Activated T-helper 1 cell treated with anti-CD3 and anti-CD28 coated beads, Interleukin-12 subunit alpha, Interleukin-12 subunit beta, Interleukin-2, Interleukin-4 antibody, amounts not matched to agents 30 ng/mL and 10 ng/mL and 1 ng/mL, durations not matched to agents 14 hours and 24 hours and 36 hours (primary cell): Measurements from ENCODE around the gene ANK2. TPM values are rescaled to one million over a fixed set of nuclear protein-coding genes. Genes with fewer than 3 reads are reported as not detected.

ENCODE experiments used
- DNase-seq: peaks from one replicate; pipeline ENCODE4 v3.0.0; 2021; ENCODE audit warnings: low spot score
- H3K27ac Mint-ChIP-seq: one replicate; pipeline ENCODE4 v1.8.0; 2021; ENCODE audit warnings: mild to moderate bottlenecking, mixed read lengths
- H3K27me3 Mint-ChIP-seq: one replicate; pipeline ENCODE4 v1.8.0; 2022; ENCODE audit warnings: mild to moderate bottlenecking, moderate library complexity, mixed read lengths; ENCODE audit not compliant: insufficient read depth
- H3K36me3 Mint-ChIP-seq: one replicate; pipeline ENCODE4 v1.8.0; 2021; ENCODE audit warnings: low read depth, mixed read lengths
- H3K4me1 Mint-ChIP-seq: one replicate; pipeline ENCODE4 v1.8.0; 2021; ENCODE audit warnings: low read depth, mixed read lengths
- H3K4me3 Mint-ChIP-seq: one replicate; pipeline ENCODE4 v1.8.0; 2021; ENCODE audit warnings: mild to moderate bottlenecking, moderate library complexity, mixed read lengths
- H3K9me3 Mint-ChIP-seq: one replicate; pipeline ENCODE4 v1.8.0; 2021; ENCODE audit warnings: mixed read lengths
- intact Hi-C: fragments of 100-400 bp; cut with micrococcal nuclease; formaldehyde crosslinking; loops from one replicate; pipeline ENCODE4 v1.15.1; 2024
- total RNA-seq: library from RNA; stranded (reverse); gene quantifications from 2 replicates; pipeline ENCODE4 v1.2.3, GENCODE V29; 2022

ANK2 gene
- total RNA-seq, 1 donor from 2014 or later: 3.1 TPM

DNA sequence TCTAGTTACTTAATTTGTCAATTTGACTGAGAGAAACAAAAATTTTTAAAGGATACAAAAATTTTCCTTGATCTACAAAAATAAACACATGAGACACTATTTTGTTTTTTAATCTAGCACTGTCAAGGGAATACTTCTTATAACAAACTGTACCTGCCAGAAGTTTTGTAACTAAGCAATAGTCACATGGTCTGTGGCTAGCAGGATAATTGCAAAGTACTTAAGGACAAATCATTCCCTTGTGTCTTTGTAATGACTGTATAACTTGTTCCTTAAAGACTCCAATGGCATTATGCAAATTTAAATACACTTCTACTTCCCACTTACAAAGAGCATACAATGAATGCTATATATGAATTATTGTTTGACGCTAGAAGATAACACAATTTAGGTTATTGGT lies 25.1 kb upstream of the ANK2 start:
- DNase-seq: no peak
- H3K4me1 Mint-ChIP-seq: no peaks in the 10 kb centered on the region
- no peaks in the 10 kb centered on the region for H3K36me3 Mint-ChIP-seq
- H3K9me3 Mint-ChIP-seq: no peaks in the 10 kb centered on the region
- no peaks in the 10 kb centered on the region for H3K27me3 Mint-ChIP-seq
- H3K4me3 Mint-ChIP-seq: no peak overlapping the region
- intact Hi-C loops: no loop called here
- no peak overlapping the region for H3K27ac Mint-ChIP-seq

DNA sequence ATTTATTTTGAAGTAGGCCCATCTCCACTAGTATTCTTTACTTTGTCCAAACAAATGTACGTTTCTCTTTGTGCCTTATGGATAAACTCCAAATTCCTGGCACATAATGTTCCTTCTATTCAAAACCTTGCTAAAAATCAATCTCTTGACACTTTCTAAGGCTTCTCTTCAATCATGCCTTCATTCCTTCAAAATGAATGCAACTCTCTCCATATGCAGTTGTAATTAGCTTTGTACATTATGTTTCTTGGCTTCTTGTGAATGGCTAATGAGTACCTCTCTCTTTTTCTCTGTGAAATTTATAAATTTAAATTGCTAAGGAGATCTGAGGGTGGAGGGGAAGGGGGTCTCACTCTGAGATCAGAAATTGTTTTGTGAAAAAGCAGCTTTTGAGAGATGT lies 24.0 kb upstream of the ANK2 start:
- Mint-ChIP-seq H3K27me3 (no peaks in the 10 kb centered on the region), H3K4me1 (no peaks in the 10 kb centered on the region), H3K9me3 (no peaks in the 10 kb centered on the region), H3K4me3 (no peak overlapping the region), H3K36me3 (no peaks in the 10 kb centered on the region), H3K27ac (no peak overlapping the region)
- intact Hi-C loops: no loop called here
- no peak for DNase-seq

DNA sequence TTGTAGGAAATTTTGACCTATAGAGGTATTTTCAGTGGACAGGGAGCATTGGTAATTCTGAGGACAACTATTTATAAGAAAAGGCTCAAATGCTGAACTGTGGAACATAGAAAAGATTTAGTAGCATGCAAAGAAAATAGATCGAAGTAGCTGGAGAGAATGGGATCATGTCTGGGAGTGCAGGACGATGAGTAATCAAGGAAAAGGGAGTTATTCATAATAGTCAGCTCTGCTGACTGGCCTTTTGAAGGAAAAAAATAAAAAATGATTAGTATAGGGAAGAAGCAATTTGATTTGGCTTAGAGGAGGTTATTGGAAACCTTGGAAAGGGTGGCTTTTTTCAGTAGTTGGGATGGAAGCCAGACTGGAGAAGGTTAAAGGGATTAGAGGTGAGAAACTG lies 22.9 kb upstream of the ANK2 start:
- no peak overlapping the region for H3K4me3 Mint-ChIP-seq
- no peaks in the 10 kb centered on the region for H3K4me1 Mint-ChIP-seq
- DNase-seq: no peak
- H3K9me3 Mint-ChIP-seq: no peaks in the 10 kb centered on the region
- no peak overlapping the region for H3K27ac Mint-ChIP-seq
- intact Hi-C loops: no loop called here
- no peaks in the 10 kb centered on the region for H3K36me3 Mint-ChIP-seq
- H3K27me3 Mint-ChIP-seq: peaks cover 3% of the 10 kb centered on the region

DNA sequence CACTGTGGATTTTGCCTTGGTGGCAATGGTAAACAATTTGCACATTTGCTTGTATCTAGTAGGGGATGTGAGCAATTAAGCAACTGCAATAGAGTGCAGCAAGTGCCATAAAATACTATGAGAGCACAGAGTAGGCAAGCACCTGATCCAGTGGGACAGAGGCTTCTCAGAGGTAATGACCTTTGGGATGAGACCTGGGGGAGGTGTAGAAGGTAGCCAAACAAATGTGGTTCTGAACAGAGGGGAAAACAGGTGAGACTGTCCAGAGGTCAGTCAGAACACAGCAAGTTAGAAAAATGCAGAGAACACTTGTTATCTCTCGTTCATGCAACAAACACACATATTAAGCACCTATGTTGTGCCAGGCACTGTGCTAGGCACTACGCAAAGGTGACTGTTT lies 21.4 kb upstream of the ANK2 start:
- Mint-ChIP-seq H3K4me1 (no peaks in the 10 kb centered on the region), H3K27me3 (peaks cover 3% of the 10 kb centered on the region), H3K9me3 (no peaks in the 10 kb centered on the region), H3K36me3 (no peaks in the 10 kb centered on the region), H3K4me3 (no peak overlapping the region), H3K27ac (no peak overlapping the region)
- DNase-seq: no peak
- intact Hi-C loops: no loop called here

DNA sequence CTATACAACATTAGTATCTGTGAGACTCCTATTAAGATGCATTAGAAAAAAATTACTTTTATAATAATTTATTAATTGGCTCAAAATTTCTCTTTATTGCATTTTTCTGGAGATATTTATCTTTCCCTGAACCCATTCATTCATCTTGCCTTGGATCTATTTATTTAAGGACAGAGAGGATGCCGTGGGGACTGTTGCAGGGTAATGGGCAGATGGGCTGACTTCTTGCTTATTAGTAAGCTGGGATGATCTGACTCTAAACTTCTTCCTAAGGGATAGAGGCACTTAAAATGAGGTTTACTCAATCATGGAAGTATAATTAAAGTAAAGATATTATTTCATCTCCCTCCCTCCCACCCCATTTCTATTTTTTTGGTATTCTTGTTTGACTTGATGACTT lies 18.2 kb upstream of the ANK2 start:
- H3K27me3 Mint-ChIP-seq: peaks cover 6% of the 10 kb centered on the region
- H3K4me1 Mint-ChIP-seq: no peaks in the 10 kb centered on the region
- DNase-seq: no peak
- no peak overlapping the region for H3K27ac Mint-ChIP-seq
- no peak overlapping the region for H3K4me3 Mint-ChIP-seq
- intact Hi-C loops: no loop called here
- H3K36me3 Mint-ChIP-seq: no peaks in the 10 kb centered on the region
- H3K9me3 Mint-ChIP-seq: no peaks in the 10 kb centered on the region

DNA sequence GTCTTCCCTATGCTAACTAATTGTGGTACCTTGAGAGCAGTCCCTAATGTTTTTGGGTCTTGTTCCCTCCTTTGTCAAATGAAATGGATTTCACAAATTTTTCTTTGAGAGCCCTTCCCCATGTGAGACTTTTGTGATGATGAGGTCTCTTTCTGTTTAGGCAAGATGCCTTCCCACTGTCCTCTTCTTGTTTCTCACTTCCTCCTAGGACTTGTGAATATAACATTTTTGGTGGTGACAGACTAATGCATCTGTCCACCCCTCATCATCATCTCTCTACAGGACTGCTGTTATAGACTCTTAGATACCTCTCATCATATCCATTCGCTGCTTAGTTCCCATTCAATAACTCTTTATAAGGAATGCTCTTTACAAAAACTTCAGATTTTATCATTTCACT lies 8.7 kb upstream of the ANK2 start:
- Mint-ChIP-seq H3K4me1 (no peaks in the 10 kb centered on the region), H3K27me3 (no peaks in the 10 kb centered on the region), H3K27ac (no peak overlapping the region), H3K4me3 (no peak overlapping the region), H3K36me3 (no peaks in the 10 kb centered on the region), H3K9me3 (no peaks in the 10 kb centered on the region)
- DNase-seq: no peak
- intact Hi-C loops: no loop called here

DNA sequence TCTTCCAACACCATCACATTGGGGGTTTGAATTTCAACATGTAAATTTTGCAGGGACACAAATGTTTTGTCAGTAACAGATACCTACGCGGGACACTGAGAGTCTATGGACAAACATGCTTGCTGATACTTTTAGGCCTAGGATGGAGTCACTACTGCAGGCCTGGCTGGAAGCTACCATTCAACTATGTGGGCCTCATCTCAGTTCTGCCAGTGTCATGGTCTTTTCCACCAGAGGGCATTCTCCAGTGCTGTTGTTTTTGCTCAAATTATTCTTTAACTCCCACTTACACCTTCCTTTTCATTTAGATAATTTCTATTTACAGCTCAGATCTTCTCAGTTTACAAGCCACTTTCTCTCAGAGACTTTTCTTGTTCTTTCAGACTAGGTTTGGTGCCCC lies 7.0 kb upstream of the ANK2 start:
- Mint-ChIP-seq H3K27me3 (no peaks in the 10 kb centered on the region), H3K4me3 (no peak overlapping the region), H3K4me1 (no peaks in the 10 kb centered on the region), H3K9me3 (no peaks in the 10 kb centered on the region), H3K27ac (no peak overlapping the region), H3K36me3 (no peaks in the 10 kb centered on the region)
- intact Hi-C loops: no loop called here
- no peak for DNase-seq

DNA sequence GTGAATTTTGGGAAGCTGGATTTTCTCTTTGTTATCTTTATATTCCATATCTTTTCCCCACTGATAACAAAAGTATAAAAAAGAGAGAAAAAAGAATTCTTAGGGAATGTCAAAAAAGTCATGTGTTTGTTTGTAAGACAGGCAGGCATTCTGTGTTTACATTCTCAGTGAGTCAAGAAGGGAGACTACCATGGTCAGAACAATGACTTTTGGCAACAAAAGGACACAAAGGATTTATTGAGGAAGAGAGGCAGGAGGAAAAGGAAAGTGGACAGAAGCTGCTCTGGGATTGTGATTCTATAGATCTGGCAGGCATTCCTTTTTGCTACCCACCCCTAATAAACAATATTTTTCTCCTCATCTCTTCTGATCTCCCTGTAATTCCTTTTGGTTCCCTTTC lies 5.9 kb upstream of the ANK2 start:
- H3K27ac Mint-ChIP-seq: no peak overlapping the region
- no peaks in the 10 kb centered on the region for H3K9me3 Mint-ChIP-seq

DNA sequence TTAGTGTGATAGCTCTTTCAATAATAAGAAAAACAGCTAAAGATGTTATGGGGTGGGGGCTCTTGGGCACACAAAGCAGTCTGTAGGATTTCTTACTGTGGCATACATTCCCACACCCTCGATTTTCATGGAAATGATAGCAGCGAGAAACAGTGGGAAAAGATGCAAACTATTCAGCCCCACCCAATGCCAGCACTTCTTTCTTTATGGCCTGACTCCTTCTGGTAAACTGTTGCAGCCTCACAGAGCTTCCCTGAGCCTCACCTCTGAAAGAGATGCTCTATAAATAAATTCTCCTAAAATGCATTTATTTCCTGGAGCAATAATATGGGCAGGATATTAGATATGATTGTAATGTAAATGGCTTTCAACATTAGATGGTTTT lies 910 bp downstream of the ANK2 start:
- no peaks in the 10 kb centered on the region for H3K9me3 Mint-ChIP-seq
- peaks cover 6% of the 10 kb centered on the region for H3K4me1 Mint-ChIP-seq
- DNase-seq: no peak
- peaks cover 3% of the 10 kb centered on the region for H3K27me3 Mint-ChIP-seq
- no peaks in the 10 kb centered on the region for H3K36me3 Mint-ChIP-seq
- intact Hi-C loops: no loop called here
- H3K4me3 Mint-ChIP-seq: no peak overlapping the region
- H3K27ac Mint-ChIP-seq: no peak overlapping the region

More for the DNA sequence above, 5.9 kb upstream of the ANK2 start:
- Mint-ChIP-seq H3K4me1 (no peaks in the 10 kb centered on the region), H3K36me3 (no peaks in the 10 kb centered on the region), H3K27me3 (no peaks in the 10 kb centered on the region), H3K4me3 (no peak overlapping the region)
- DNase-seq: no peak
- intact Hi-C loops: no loop called here

DNA sequence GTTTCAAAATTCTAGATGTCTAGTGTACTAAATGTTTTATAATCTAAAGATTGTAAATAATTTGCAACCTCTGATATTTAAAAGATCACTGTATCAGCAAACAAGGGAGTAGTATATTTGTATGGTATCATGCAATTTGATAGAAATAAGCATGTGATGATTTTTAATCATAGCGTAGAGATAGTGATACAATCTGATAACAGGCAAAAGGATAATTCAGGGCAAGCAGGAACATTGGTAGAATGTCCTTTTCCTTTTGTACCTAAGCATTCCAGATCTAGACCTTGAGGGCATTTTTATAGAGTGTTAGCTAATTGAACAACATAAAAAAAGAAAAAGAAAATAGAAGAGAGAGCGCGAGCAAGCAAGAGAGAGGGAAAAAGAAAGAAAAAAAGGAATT lies 1.4 kb downstream of the ANK2 start:
- Mint-ChIP-seq H3K9me3 (no peaks in the 10 kb centered on the region), H3K36me3 (no peaks in the 10 kb centered on the region), H3K4me1 (peaks cover 6% of the 10 kb centered on the region), H3K4me3 (no peak overlapping the region), H3K27ac (no peak overlapping the region), H3K27me3 (peaks cover 3% of the 10 kb centered on the region)
- intact Hi-C loops: no loop called here
- no peak for DNase-seq

DNA sequence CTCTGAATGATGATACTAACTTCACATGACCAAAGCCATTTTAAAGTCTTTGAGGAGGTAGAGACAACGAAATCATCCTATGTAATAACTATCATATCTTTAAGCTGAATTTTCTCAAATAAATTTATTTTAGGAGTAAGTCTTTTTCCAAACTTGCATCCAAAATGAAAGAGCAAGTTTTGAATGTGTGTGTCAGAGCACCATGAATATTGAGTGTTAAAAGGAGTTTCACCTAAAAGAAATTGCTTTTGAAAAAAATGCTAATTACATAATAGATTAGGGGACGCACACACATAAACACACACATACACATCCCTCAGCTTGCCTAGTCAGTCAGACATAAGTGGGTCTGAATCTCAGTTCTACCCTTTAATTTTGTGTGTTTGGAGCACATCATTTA lies 1.9 kb downstream of the ANK2 start:
- peaks cover 3% of the 10 kb centered on the region for H3K27me3 Mint-ChIP-seq
- intact Hi-C loops: no loop called here
- no peak overlapping the region for H3K4me3 Mint-ChIP-seq
- no peak for DNase-seq
- no peaks in the 10 kb centered on the region for H3K36me3 Mint-ChIP-seq
- peaks cover 6% of the 10 kb centered on the region for H3K4me1 Mint-ChIP-seq
- no peaks in the 10 kb centered on the region for H3K9me3 Mint-ChIP-seq
- no peak overlapping the region for H3K27ac Mint-ChIP-seq

DNA sequence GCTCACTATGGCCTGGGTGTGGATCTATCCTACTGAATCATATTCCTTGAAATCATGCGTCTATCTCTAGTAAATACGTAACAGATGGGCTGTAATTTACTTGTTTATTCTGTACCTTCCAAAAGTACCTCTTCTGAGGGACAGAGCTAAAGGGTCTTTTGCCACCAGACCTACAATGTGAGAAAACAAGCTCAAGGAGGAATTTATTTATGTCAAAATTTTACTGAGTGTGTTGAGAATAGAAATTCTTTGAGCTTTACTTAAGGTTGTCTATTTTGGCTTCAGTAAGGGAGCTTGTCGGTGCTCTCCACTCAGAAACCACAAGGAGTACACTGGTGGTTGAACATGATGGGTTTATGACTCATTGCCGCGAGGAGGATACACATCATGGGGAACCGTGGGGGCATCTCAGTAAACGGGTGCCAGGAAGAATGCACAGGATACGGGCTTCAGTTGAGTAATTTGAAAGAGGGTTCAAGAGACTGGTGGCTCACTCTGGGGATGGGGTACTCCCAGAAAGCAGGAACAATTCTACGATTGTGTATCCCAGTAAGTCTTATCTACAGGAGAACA lies 3.0 kb downstream of the ANK2 start:
- no peaks in the 10 kb centered on the region for H3K36me3 Mint-ChIP-seq
- H3K9me3 Mint-ChIP-seq: no peaks in the 10 kb centered on the region
- H3K27ac Mint-ChIP-seq: no peak overlapping the region
- no peak for DNase-seq
- peaks cover 6% of the 10 kb centered on the region for H3K4me1 Mint-ChIP-seq
- H3K4me3 Mint-ChIP-seq: no peak overlapping the region
- intact Hi-C loops: no loop called here
- peaks cover 3% of the 10 kb centered on the region for H3K27me3 Mint-ChIP-seq

DNA sequence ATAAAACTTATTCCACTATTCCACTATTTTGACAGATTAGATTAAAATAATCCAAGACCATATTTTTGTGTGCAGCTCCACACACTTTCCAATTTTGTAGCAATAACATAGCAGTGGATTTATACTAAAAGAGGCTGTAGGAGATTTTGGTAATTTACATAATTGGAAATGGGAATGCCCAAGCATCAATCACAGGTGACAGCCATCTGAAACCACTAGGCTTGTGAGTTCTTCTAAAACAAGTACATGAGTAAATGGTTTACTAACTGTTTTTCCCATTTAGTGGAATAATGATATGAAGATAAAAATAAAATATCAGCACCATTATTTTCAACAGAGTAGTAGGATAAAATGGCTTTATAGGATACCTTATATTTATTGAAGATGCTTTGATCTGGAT lies 4.4 kb downstream of the ANK2 start:
- Mint-ChIP-seq H3K4me3 (no peak overlapping the region), H3K9me3 (no peaks in the 10 kb centered on the region), H3K4me1 (peaks cover 6% of the 10 kb centered on the region), H3K36me3 (no peaks in the 10 kb centered on the region), H3K27me3 (peaks cover 3% of the 10 kb centered on the region), H3K27ac (no peak overlapping the region)
- intact Hi-C loops: no loop called here
- no peak for DNase-seq

DNA sequence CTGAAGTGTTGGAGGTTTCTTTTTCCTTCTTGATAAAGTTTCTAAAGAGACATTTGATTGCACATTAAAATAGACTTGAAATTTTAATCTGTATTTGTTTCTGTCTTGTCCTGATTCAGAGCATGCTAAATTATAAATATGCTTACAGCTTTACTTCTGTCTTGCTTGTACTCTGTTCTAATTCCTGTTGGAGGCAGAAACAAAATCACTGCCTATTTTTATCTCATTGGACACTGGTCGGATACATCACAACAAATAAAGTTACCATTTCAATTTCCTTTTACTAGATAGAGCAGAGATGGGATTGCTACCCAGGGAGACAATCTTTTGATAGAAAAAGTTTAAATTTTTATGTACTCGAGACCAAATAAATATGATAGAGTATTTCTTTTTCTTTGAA lies 6.9 kb downstream of the ANK2 start:
- intact Hi-C loops: no loop called here
- H3K27ac Mint-ChIP-seq: no peak overlapping the region
- no peaks in the 10 kb centered on the region for H3K9me3 Mint-ChIP-seq
- no peak for DNase-seq
- no peaks in the 10 kb centered on the region for H3K27me3 Mint-ChIP-seq
- H3K4me3 Mint-ChIP-seq: no peak overlapping the region
- no peaks in the 10 kb centered on the region for H3K36me3 Mint-ChIP-seq
- H3K4me1 Mint-ChIP-seq: peaks cover 6% of the 10 kb centered on the region
